OCI-LY7 (cell line): ENCODE measurements around the gene FGF1.

Source experiments
- EZH2phosphoT487 ChIP-seq: fragments of 200-600 bp; sonication (generic); IDR thresholded peaks from 2 replicates; pipeline ENCODE4 v1.6.1; 2018; ENCODE audit warnings: low read depth, borderline replicate concordance, mild to moderate bottlenecking, mixed run types, antibody characterized with exemption, low read length, moderate library complexity, mixed read lengths
- TF ChIP-seq, protein P1 (sequence below): fragments of 200-600 bp; sonication (generic); conservative IDR thresholded peaks from 2 replicates; pipeline ENCODE4 v1.5.1; 2014; ENCODE audit warnings: mild to moderate bottlenecking, antibody characterized with exemption, low read length, moderate library complexity, mixed read lengths

DNA sequence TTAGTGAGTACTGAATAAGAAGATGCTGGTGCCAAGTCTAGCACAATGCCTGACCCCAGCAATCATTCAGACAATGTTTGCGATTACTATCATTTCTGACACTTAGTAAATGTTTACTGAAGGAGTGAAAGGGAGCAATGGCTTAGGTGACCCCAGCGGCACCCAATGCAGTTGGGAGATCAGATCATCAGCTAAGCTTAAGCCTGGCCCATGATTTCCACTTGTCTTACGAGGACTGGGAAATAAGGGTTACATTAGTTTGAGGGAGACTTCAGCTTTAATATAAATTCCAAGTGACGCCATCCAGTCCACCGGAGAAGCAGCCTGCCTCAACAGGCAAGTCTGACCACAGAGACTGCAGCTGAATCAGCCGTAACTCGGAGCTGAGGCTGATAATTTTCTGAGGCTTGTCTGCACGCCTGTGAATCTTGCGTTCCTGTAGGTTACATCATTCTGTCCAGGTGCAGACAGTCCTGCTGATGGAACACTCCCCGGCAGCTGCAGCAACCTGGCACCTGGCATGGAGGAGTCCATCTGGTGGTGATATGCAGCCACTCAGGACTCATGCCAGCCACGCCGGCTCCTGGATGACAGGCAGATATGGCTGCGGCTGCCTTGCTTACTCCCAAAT lies 34.9 kb upstream of the FGF1 start:
- TF ChIP-seq, protein P1, sequence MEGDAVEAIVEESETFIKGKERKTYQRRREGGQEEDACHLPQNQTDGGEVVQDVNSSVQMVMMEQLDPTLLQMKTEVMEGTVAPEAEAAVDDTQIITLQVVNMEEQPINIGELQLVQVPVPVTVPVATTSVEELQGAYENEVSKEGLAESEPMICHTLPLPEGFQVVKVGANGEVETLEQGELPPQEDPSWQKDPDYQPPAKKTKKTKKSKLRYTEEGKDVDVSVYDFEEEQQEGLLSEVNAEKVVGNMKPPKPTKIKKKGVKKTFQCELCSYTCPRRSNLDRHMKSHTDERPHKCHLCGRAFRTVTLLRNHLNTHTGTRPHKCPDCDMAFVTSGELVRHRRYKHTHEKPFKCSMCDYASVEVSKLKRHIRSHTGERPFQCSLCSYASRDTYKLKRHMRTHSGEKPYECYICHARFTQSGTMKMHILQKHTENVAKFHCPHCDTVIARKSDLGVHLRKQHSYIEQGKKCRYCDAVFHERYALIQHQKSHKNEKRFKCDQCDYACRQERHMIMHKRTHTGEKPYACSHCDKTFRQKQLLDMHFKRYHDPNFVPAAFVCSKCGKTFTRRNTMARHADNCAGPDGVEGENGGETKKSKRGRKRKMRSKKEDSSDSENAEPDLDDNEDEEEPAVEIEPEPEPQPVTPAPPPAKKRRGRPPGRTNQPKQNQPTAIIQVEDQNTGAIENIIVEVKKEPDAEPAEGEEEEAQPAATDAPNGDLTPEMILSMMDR, result no peak
- no peak for TF ChIP-seq EZH2phosphoT487
